Neuron (in vitro differentiated cells): ENCODE data around the gene DAZAP1.
"Not testable (repeated sequence)": the region's sequence is repeated elsewhere in the genome, so short reads cannot be mapped to it uniquely, and the experiment has no call there.

Experiments
- H2AFZ ChIP-seq: one replicate; pipeline ENCODE4 v1.6.1; 2013; ENCODE audit warnings: low read depth, mild to moderate bottlenecking, inconsistent platforms, low read length, moderate library complexity
- H3K27me3 ChIP-seq: one replicate; pipeline ENCODE4 v1.6.1; 2013; ENCODE audit warnings: low read length; ENCODE audit not compliant: insufficient read depth
- H3K36me3 ChIP-seq: one replicate; pipeline ENCODE4 v1.6.1; 2013; ENCODE audit warnings: low read length; ENCODE audit not compliant: insufficient read depth
- H3K4me1 ChIP-seq: one replicate; pipeline ENCODE4 v1.6.1; 2013; ENCODE audit warnings: low read length; ENCODE audit not compliant: insufficient read depth
- H3K4me3 ChIP-seq: 2 replicates; pipeline ENCODE4 v1.5.1; 2013; ENCODE audit warnings: mild to moderate bottlenecking, low read length, moderate library complexity
- H3K9me3 ChIP-seq: one replicate; pipeline ENCODE4 v1.6.1; 2013; ENCODE audit warnings: low read length

The DAZAP1 gene

GRCh38 chr19:1435378-1435989, 28.1 kb downstream of the DAZAP1 start:
- Histone ChIP-seq H3K36me3 (peaks cover 57% of the 10 kb centered on the region), H3K4me1 (peaks cover 16% of the 10 kb centered on the region), H3K27me3 (no peaks in the 10 kb centered on the region), H2AFZ (no peak overlapping the region), H3K4me3 (no peak overlapping the region), H3K9me3 (no peaks in the 10 kb centered on the region)

GRCh38 chr19:1437609-1438008, 30.2 kb downstream of the DAZAP1 start:
- Histone ChIP-seq H3K9me3 (no peaks in the 10 kb centered on the region), H3K4me1 (peaks cover 18% of the 10 kb centered on the region), H3K4me3 (no peak overlapping the region), H3K36me3 (peaks cover 65% of the 10 kb centered on the region), H2AFZ (no peak overlapping the region), H3K27me3 (no peaks in the 10 kb centered on the region)

GRCh38 chr19:1438035-1438932, 30.9 kb downstream of the DAZAP1 start, which contains the start of gene RPS15:
Gene RPS15 (plus strand): TSS chr19:1438396. CDS start chr19:1438426, 30 bp downstream.
- H3K27me3 ChIP-seq = no peaks in the 10 kb centered on the region
- peak within 1 kb of the TSS; percentile 89 for H3K4me3 ChIP-seq
- H3K4me1 ChIP-seq = peaks cover 18% of the 10 kb centered on the region
- no peak within 1 kb of the TSS for H2AFZ ChIP-seq
- H3K9me3 ChIP-seq = no peaks in the 10 kb centered on the region
- H3K36me3 ChIP-seq = peaks cover 59% of the 10 kb centered on the region

GRCh38 chr19:1438933-1439354, 31.6 kb downstream of the DAZAP1 start:
- H3K27me3 ChIP-seq = no peaks in the 10 kb centered on the region
- peaks cover 18% of the 10 kb centered on the region for H3K4me1 ChIP-seq
- H3K36me3 ChIP-seq = peaks cover 52% of the 10 kb centered on the region
- peak overlapping the region; percentile 89 for H3K4me3 ChIP-seq
- H3K9me3 ChIP-seq = no peaks in the 10 kb centered on the region
- H2AFZ ChIP-seq = no peak overlapping the region

GRCh38 chr19:1439525-1440417, 32.4 kb downstream of the DAZAP1 start:
- H3K4me1 ChIP-seq = peaks cover 19% of the 10 kb centered on the region
- H3K36me3 ChIP-seq = peaks cover 44% of the 10 kb centered on the region
- peak overlapping the region; percentile 89 for H3K4me3 ChIP-seq
- H3K27me3 ChIP-seq, H2AFZ ChIP-seq, H3K9me3 ChIP-seq: not testable (repeated sequence)

GRCh38 chr19:1440418-1440801, 33.0 kb downstream of the DAZAP1 start:
- Histone ChIP-seq H3K4me3 (no peak overlapping the region), H3K27me3 (no peaks in the 10 kb centered on the region), H3K36me3 (peaks cover 40% of the 10 kb centered on the region), H3K4me1 (peaks cover 17% of the 10 kb centered on the region), H3K9me3 (no peaks in the 10 kb centered on the region), H2AFZ (no peak overlapping the region)

- peaks cover 36% of the 10 kb centered on the region for H3K36me3 ChIP-seq
- H2AFZ ChIP-seq = no peak overlapping the region
- H3K4me3 ChIP-seq = no peak overlapping the region
- H3K9me3 ChIP-seq = no peaks in the 10 kb centered on the region
- H3K4me1 ChIP-seq = peaks cover 16% of the 10 kb centered on the region
- H3K27me3 ChIP-seq = no peaks in the 10 kb centered on the region
Observed at GRCh38 chr19:1441022-1441426, 33.6 kb downstream of the DAZAP1 start.

GRCh38 chr19:1441677-1442438, 34.5 kb downstream of the DAZAP1 start:
- H3K4me1 ChIP-seq = peaks cover 19% of the 10 kb centered on the region
- H3K4me3 ChIP-seq = no peak overlapping the region
- H3K9me3 ChIP-seq = no peaks in the 10 kb centered on the region
- H3K27me3 ChIP-seq = no peaks in the 10 kb centered on the region
- H3K36me3 ChIP-seq = peaks cover 36% of the 10 kb centered on the region
- no peak overlapping the region for H2AFZ ChIP-seq

GRCh38 chr19:1445185-1445931, 38.0 kb downstream of the DAZAP1 start:
- Histone ChIP-seq H3K36me3 (peaks cover 22% of the 10 kb centered on the region), H3K27me3 (no peaks in the 10 kb centered on the region), H3K4me1 (peaks cover 29% of the 10 kb centered on the region), H3K9me3 (no peaks in the 10 kb centered on the region), H3K4me3 (peak overlapping the region; percentile 47), H2AFZ (no peak overlapping the region)

GRCh38 chr19:1445932-1446712, 38.7 kb downstream of the DAZAP1 start:
- no peak overlapping the region for H2AFZ ChIP-seq
- no peaks in the 10 kb centered on the region for H3K9me3 ChIP-seq
- peaks cover 14% of the 10 kb centered on the region for H3K36me3 ChIP-seq
- no peaks in the 10 kb centered on the region for H3K27me3 ChIP-seq
- H3K4me3 ChIP-seq = peak overlapping the region; percentile 47
- H3K4me1 ChIP-seq = peaks cover 34% of the 10 kb centered on the region

- no peaks in the 10 kb centered on the region for H3K27me3 ChIP-seq
- peaks cover 39% of the 10 kb centered on the region for H3K4me1 ChIP-seq
- H3K36me3 ChIP-seq = peaks cover 7% of the 10 kb centered on the region
- H3K4me3 ChIP-seq = peak overlapping the region; percentile 47
- no peak overlapping the region for H2AFZ ChIP-seq
- no peaks in the 10 kb centered on the region for H3K9me3 ChIP-seq
Observed at GRCh38 chr19:1446713-1447481, 39.5 kb downstream of the DAZAP1 start.
